Measurements from ENCODE around the gene HGF.

Gene HGF

GRCh38 chr7:81652225-81652624 is 117.6 kb downstream of the HGF start:
- TF ChIP-seq CTCF (IDR thresholded peaks at IDR 0.05; ENCODE audit: extremely low read depth, missing control alignments): no peak
- no peak for DNase-seq (ENCODE audit: low spot score)

Measured in GM20000 (cell line).